MCF 10A (cell line): ENCODE measurements around the gene BPTF. TPM values are rescaled to one million over a fixed set of nuclear protein-coding genes. Genes with fewer than 3 reads are reported as not detected.
A peak's percentile ranks its signal among the peaks of the same experiment; 100 is the strongest.

ENCODE experiments used
- Bru-seq: library from RNA; stranded (reverse); fragments of 400-500 nt; gene quantifications from one replicate; lab custom pipeline; 2021; lab: Mats Ljungman, UMichigan
- BruChase-seq, 2 experiments: library from RNA; stranded (reverse); fragments of 400-500 nt; gene quantifications; one replicate each; lab custom pipeline; 2021; lab: Mats Ljungman, UMichigan
- BruUV-seq: library from RNA; stranded (reverse); fragments of 400-500 nt; replicated peaks from 2 replicates; lab custom pipeline; 2021; lab: Mats Ljungman, UMichigan
- CTCF ChIA-PET: fragments of 300-600 bp; sonication (Branson Sonifier 250); formaldehyde crosslinking; extraction: SDS; loops from one replicate; lab custom pipeline; 2021; ENCODE audit warnings: antibody characterized with exemption, inconsistent platforms; lab: Yijun Ruan, JAX
- POLR2A ChIA-PET: fragments of 300-600, 350-650 bp; sonication (Branson Sonifier 250); formaldehyde crosslinking; extraction: SDS; loops from one replicate; lab custom pipeline; 2020; ENCODE audit warnings: antibody characterized with exemption, inconsistent platforms; lab: Yijun Ruan, JAX
- DNase-seq: peaks from one replicate; pipeline ENCODE4 v3.0.0-alpha.2; 2018; ENCODE audit not compliant: unreplicated experiment
- H3K27ac Mint-ChIP-seq: one replicate; pipeline ENCODE4 v1.8.0; 2022; ENCODE audit warnings: mild to moderate bottlenecking, low read depth, mixed read lengths; ENCODE audit not compliant: unreplicated experiment
- H3K27me3 Mint-ChIP-seq: one replicate; pipeline ENCODE4 v1.8.0; 2022; ENCODE audit warnings: mixed read lengths; ENCODE audit not compliant: insufficient read depth, unreplicated experiment
- H3K36me3 Mint-ChIP-seq: one replicate; pipeline ENCODE4 v1.8.0; 2022; ENCODE audit warnings: mild to moderate bottlenecking, moderate library complexity, mixed read lengths; ENCODE audit not compliant: insufficient read depth, unreplicated experiment
- H3K4me1 Mint-ChIP-seq: one replicate; pipeline ENCODE4 v1.8.0; 2022; ENCODE audit warnings: mixed read lengths; ENCODE audit not compliant: insufficient read depth, unreplicated experiment
- H3K4me3 Mint-ChIP-seq: one replicate; pipeline ENCODE4 v1.8.0; 2022; ENCODE audit warnings: mild to moderate bottlenecking, moderate library complexity, mixed read lengths; ENCODE audit not compliant: unreplicated experiment
- H3K9me3 Mint-ChIP-seq: one replicate; pipeline ENCODE4 v1.8.0; 2022; ENCODE audit warnings: mixed read lengths; ENCODE audit not compliant: unreplicated experiment
- CTCF ChIP-seq: fragments of 200-600 bp; IDR thresholded peaks from one replicate; pipeline ENCODE4 v1.8.0; 2022; ENCODE audit warnings: antibody characterized with exemption, mild to moderate bottlenecking; ENCODE audit not compliant: unreplicated experiment
- intact Hi-C: fragments of 100-400 bp; cut with micrococcal nuclease; formaldehyde crosslinking; loops from 2 replicates; pipeline ENCODE4 v1.14.1; 2022
- long read RNA-seq: library from polyadenylated mRNA; stranded (forward); transcript quantifications from one replicate; pipeline ENCODE4 v2.0.0, GENCODE V29; 2022
- total RNA-seq: library from RNA; stranded (reverse); gene quantifications from 2 replicates; pipeline ENCODE4 v1.2.3, GENCODE V29; 2022

Gene BPTF
- 54.9 and 63.7 TPM in 2 replicates for total RNA-seq
- percentile 80 among the genes with signal in this experiment for Bru-seq, nascent RNA
- percentile 86 among the genes with signal in this experiment for BruChase-seq, experiment 1, labeled RNA remaining after a 6-hour chase
- percentile 84 among the genes with signal in this experiment for BruChase-seq, experiment 2, labeled RNA remaining after a 2-hour chase
- long read RNA-seq, partial matches to known transcripts = 9 of 14 reads
- long read RNA-seq, other reads (novel, unspliced or antisense) = 5 of 14 reads

GRCh38 chr17:67824735-67825626 is at the start of gene BPTF:
BPTF (plus strand) TSS chr17:67825503; CDS start chr17:67825725, 222 bp downstream.
- no peaks in the 10 kb centered on the region for H3K9me3 Mint-ChIP-seq
- H3K4me3 Mint-ChIP-seq = peak within 1 kb of the TSS; percentile 99
- TF ChIP-seq CTCF = peak; percentile 94
- no TSS peak for BruUV-seq
- peak within 1 kb of the TSS; percentile 95 for H3K27ac Mint-ChIP-seq
- CTCF ChIA-PET = interaction anchor here (0.5 to 1.7 kb wide), 11 partner anchors 9 to 893 kb away, joined by 3 to 7 read pairs (median 4); partner anchors contain the start of gene NOL11
- intact Hi-C loops = loop anchor here (1.0 to 2.0 kb wide), 2 partner anchors 25 to 106 kb away; no protein-coding TSS in a partner anchor
- H3K36me3 Mint-ChIP-seq = peaks cover 20% of the 10 kb centered on the region
- DNase-seq = peak; percentile 91
- peaks cover 6% of the 10 kb centered on the region for H3K4me1 Mint-ChIP-seq
- POLR2A ChIA-PET = interaction anchor here (0.6 to 3.8 kb wide), 13 partner anchors 10 to 458 kb away, joined by 3 to 45 read pairs (median 4); partner anchors contain the start of gene NOL11
- H3K27me3 Mint-ChIP-seq = no peaks in the 10 kb centered on the region

- ChIA-PET CTCF (no interaction called here), POLR2A (no interaction called here)
- DNase-seq = peak; percentile 58
- H3K9me3 Mint-ChIP-seq = no peaks in the 10 kb centered on the region
- no peak overlapping the region for H3K27ac Mint-ChIP-seq
- no TSS peak for BruUV-seq
- H3K27me3 Mint-ChIP-seq = no peaks in the 10 kb centered on the region
- H3K4me3 Mint-ChIP-seq = no peak overlapping the region
- H3K4me1 Mint-ChIP-seq = no peaks in the 10 kb centered on the region
- no peaks in the 10 kb centered on the region for H3K36me3 Mint-ChIP-seq
- intact Hi-C loops = loop anchor here (1.0 kb wide), 2 partner anchors 62 to 405 kb away; partner anchors contain the start of gene NOL11
- TF ChIP-seq CTCF = peak; percentile 71
Observed at GRCh38 chr17:67779098-67779672, 46.1 kb upstream of the BPTF start.

GRCh38 chr17:67784364-67785121 is 40.8 kb upstream of the BPTF start:
- no peak for TF ChIP-seq CTCF
- no peak for DNase-seq
- H3K27ac Mint-ChIP-seq = no peak overlapping the region
- H3K27me3 Mint-ChIP-seq = peaks cover 36% of the 10 kb centered on the region
- intact Hi-C loops = no loop called here
- no peaks in the 10 kb centered on the region for H3K4me1 Mint-ChIP-seq
- no peaks in the 10 kb centered on the region for H3K36me3 Mint-ChIP-seq
- H3K4me3 Mint-ChIP-seq = no peak overlapping the region
- no TSS peak for BruUV-seq
- ChIA-PET POLR2A (no interaction called here), CTCF (no interaction called here)
- H3K9me3 Mint-ChIP-seq = no peaks in the 10 kb centered on the region
